Measurements from ENCODE around the gene TRIM28. TPM values are rescaled to one million over a fixed set of nuclear protein-coding genes. Genes with fewer than 3 reads are reported as not detected.
A peak's percentile ranks its signal among the peaks of the same experiment; 100 is the strongest.

Gene TRIM28
- total RNA-seq, 2 donors from 2014 or later: 336 to 455 TPM

- Mint-ChIP-seq H3K27me3 (no peaks in the 10 kb centered on the region), H3K36me3 (ENCODE audit: low read depth) (peaks cover 25% of the 10 kb centered on the region)
These were observed 39.1 kb downstream of the TRIM28 start for GRCh38 chr19:58582985-58583384.

GRCh38 chr19:58584498-58585441 lies 40.9 kb downstream of the TRIM28 start:
- no peaks in the 10 kb centered on the region for H3K27me3 Mint-ChIP-seq
- no peak overlapping the region for H3K4me3 Mint-ChIP-seq
- no peaks in the 10 kb centered on the region for H3K9me3 Mint-ChIP-seq
- peaks cover 17% of the 10 kb centered on the region for H3K4me1 Mint-ChIP-seq
- no peak overlapping the region for H3K27ac Mint-ChIP-seq
- H3K36me3 Mint-ChIP-seq (ENCODE audit: low read depth): peaks cover 23% of the 10 kb centered on the region
- no peak for ATAC-seq (replicated peaks)

More at GRCh38 chr19:58582985-58583384, 39.1 kb downstream of the TRIM28 start:
- Mint-ChIP-seq H3K9me3 (no peaks in the 10 kb centered on the region), H3K27ac (peak overlapping the region; percentile 37), H3K4me3 (no peak overlapping the region), H3K4me1 (peaks cover 34% of the 10 kb centered on the region)
- ATAC-seq (replicated peaks): no peak

DNA sequence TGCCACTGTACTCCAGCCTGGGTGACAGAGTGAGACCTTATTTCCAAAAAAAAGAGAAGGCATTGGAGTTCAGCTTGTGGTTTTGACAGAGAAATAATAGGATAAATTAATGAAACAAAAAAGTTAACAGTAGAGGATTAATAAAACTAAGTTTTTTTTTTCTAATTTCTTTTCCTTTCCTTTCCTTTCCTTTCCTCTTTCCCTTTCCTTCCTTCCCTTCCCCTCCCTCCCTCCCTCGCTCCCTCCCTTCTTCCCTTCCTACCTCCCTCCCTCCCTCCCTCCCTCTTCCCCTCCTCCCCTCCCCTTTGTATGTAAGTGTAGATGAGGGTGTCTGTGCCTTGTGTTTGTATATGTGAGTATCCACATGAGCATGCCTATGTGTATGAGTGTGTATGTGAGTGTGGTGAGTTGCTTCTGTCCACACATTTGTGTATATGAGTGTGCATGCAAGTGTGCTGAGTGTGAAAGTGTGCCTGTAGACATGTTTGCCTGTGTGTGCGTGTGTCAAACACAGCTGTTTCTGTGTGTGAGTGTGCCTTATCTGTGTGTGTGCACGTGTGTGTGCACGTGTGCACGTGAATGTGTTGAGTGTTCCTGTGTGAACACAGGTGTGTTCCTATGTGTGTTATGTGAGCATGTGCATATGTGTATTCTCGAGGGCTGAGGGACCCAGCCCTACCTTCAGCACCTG lies 41.7 kb downstream of the TRIM28 start:
- H3K27me3 Mint-ChIP-seq: no peaks in the 10 kb centered on the region
- ATAC-seq (replicated peaks): no peak
- peaks cover 23% of the 10 kb centered on the region for H3K36me3 Mint-ChIP-seq (ENCODE audit: low read depth)
- no peak overlapping the region for H3K4me3 Mint-ChIP-seq
- H3K4me1 Mint-ChIP-seq: peaks cover 17% of the 10 kb centered on the region
- no peaks in the 10 kb centered on the region for H3K9me3 Mint-ChIP-seq
- H3K27ac Mint-ChIP-seq: no peak overlapping the region

DNA sequence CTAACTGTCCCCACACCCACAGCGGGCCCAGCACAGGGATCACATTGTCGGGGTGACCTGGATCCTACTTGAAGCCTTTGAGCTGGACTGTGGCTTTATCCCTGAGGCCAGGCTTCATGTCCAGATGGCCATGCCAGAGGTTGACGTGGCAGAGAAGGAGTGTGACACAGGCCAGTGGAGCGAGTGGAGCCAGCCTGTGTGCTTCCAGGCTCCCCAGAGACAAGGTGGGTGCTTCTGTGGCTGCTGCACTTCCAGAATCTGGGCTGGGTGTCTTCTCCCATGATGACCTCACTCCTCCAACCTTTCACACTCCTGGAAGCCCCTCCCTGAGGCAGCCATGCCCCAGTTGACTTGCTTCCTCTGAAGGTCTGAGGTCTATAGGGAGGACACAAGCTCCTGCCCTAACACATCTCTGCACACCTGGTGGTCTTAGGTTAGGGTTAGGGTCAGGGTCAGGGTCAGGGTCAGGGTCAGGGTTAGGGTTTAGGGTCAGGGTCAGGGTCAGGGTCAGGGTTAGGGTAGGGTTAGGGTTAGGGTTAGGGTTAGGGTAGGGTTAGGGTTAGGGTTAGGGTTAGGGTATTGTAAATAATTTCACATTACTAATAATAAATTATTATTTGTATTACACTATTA lies 42.4 kb downstream of the TRIM28 start:
- ATAC-seq (replicated peaks): no peak
- Mint-ChIP-seq H3K9me3 (no peaks in the 10 kb centered on the region), H3K27me3 (no peaks in the 10 kb centered on the region), H3K4me3 (no peak overlapping the region), H3K27ac (no peak overlapping the region), H3K4me1 (peaks cover 12% of the 10 kb centered on the region), H3K36me3 (ENCODE audit: low read depth) (peaks cover 19% of the 10 kb centered on the region)

Other genes with a start within 250 kb of the TRIM28 start
- gene ERVK3-1, start 238.7 kb upstream of the TRIM28 start, total RNA-seq: 10 to 100 TPM; 38.5 to 57.8 TPM
- 1 to 10 TPM; 4.3 to 6.1 TPM for gene ZSCAN22, start 217.1 kb upstream of the TRIM28 start, total RNA-seq
- 10 to 100 TPM; 12.4 to 15.4 TPM for gene A1BG, start 190.6 kb upstream of the TRIM28 start, total RNA-seq
- 1 to 10 TPM; 1.7 to 1.8 TPM for gene ZNF497, start 181.3 kb upstream of the TRIM28 start, total RNA-seq
- gene ZNF837, start 163.0 kb upstream of the TRIM28 start, total RNA-seq: 1 to 10 TPM; 1.1 to 1.9 TPM
- 1,000 to 10,000 TPM; 1,376 to 1,435 TPM for gene RPS5, start 156.8 kb upstream of the TRIM28 start, total RNA-seq
- under 1 TPM in 1 of 2 donors, not detected in 1; 0.64 TPM for gene RNF225, start 148.4 kb upstream of the TRIM28 start, total RNA-seq
- gene ZNF584, start 135.4 kb upstream of the TRIM28 start, total RNA-seq: 1 to 10 TPM; 9.0 to 9.8 TPM
- 1 to 10 TPM; 2.1 to 3.8 TPM for gene ZNF132, start 103.9 kb upstream of the TRIM28 start, total RNA-seq
- 1 to 10 TPM; 8.8 to 8.9 TPM for gene ZNF324B, start 92.4 kb upstream of the TRIM28 start, total RNA-seq
- gene ZNF324, start 77.0 kb upstream of the TRIM28 start, total RNA-seq: 1 to 10 TPM; 7.3 to 7.6 TPM
- 1 to 10 TPM; 5.8 to 6.2 TPM for gene ZNF446, start 67.7 kb upstream of the TRIM28 start, total RNA-seq
- 10 to 100 TPM; 14.4 to 15.6 TPM for gene SLC27A5, start 32.1 kb upstream of the TRIM28 start, total RNA-seq
- 10 to 100 TPM; 11.0 to 14.3 TPM for gene ZBTB45, start 24.3 kb upstream of the TRIM28 start, total RNA-seq
- gene CHMP2A, start 11.0 kb downstream of the TRIM28 start, total RNA-seq: 10 to 100 TPM; 79.0 to 95.8 TPM
- 100 to 1,000 TPM; 102 to 141 TPM for gene UBE2M, start 14.5 kb downstream of the TRIM28 start, total RNA-seq
- 10 to 100 TPM; 26.6 to 57.9 TPM for gene MZF1, start 29.3 kb downstream of the TRIM28 start, total RNA-seq